Mesendoderm (in vitro differentiated cells): ENCODE data around the gene CPEB4.

ENCODE experiments used
- DNase-seq: peaks from one replicate; pipeline ENCODE4 v3.0.0; 2013
- H2AK5ac ChIP-seq: 2 replicates; pipeline ENCODE4 v1.6.1; 2013; ENCODE audit warnings: low read length, inconsistent platforms
- H2BK120ac ChIP-seq: 2 replicates; pipeline ENCODE4 v1.6.1; 2013; ENCODE audit warnings: low read depth, mild to moderate bottlenecking, low read length, moderate library complexity, mixed read lengths
- H2BK15ac ChIP-seq: replicated peaks from 2 replicates; pipeline ENCODE4 v1.6.1; 2013; ENCODE audit warnings: low read depth, mild to moderate bottlenecking, moderate library complexity
- H2BK5ac ChIP-seq: 2 replicates; pipeline ENCODE4 v1.6.1; 2013; ENCODE audit warnings: low read length, inconsistent platforms
- H3K18ac ChIP-seq: 2 replicates; pipeline ENCODE4 v1.6.1; 2013; ENCODE audit warnings: mild to moderate bottlenecking, low read length, mixed read lengths
- H3K23ac ChIP-seq: one replicate; pipeline ENCODE4 v1.6.1; 2013; ENCODE audit warnings: low read length
- H3K27ac ChIP-seq: 2 replicates; pipeline ENCODE4 v1.5.1; 2013; ENCODE audit warnings: low read depth, mild to moderate bottlenecking, inconsistent platforms, low read length, moderate library complexity
- H3K27me3 ChIP-seq: 2 replicates; pipeline ENCODE4 v1.6.1; 2013; ENCODE audit warnings: low read length, control low read depth, mild to moderate bottlenecking, inconsistent platforms; ENCODE audit not compliant: insufficient read depth, poor library complexity
- H3K36me3 ChIP-seq: 2 replicates; pipeline ENCODE4 v1.6.1; 2013; ENCODE audit warnings: low read length, inconsistent platforms; ENCODE audit not compliant: control insufficient read depth, insufficient read depth
- H3K4ac ChIP-seq: one replicate; pipeline ENCODE4 v1.6.1; 2013; ENCODE audit warnings: low read depth, mild to moderate bottlenecking, low read length, moderate library complexity
- H3K4me1 ChIP-seq: 2 replicates; pipeline ENCODE4 v1.6.1; 2013; ENCODE audit warnings: low read depth, low read length, inconsistent platforms; ENCODE audit not compliant: control insufficient read depth
- H3K4me2 ChIP-seq: 2 replicates; pipeline ENCODE4 v1.6.1; 2013; ENCODE audit warnings: low read length
- H3K4me3 ChIP-seq: 2 replicates; pipeline ENCODE4 v1.5.1; 2013; ENCODE audit warnings: mild to moderate bottlenecking, low read length
- H3K56ac ChIP-seq: one replicate; pipeline ENCODE4 v1.6.1; 2013; ENCODE audit warnings: low read length
- H3K79me1 ChIP-seq: 2 replicates; pipeline ENCODE4 v1.6.1; 2013; ENCODE audit warnings: low read length, inconsistent platforms
- H3K79me2 ChIP-seq: 2 replicates; pipeline ENCODE4 v1.6.1; 2013; ENCODE audit warnings: mild to moderate bottlenecking, low read length; ENCODE audit not compliant: control insufficient read depth, insufficient read depth
- H3K9ac ChIP-seq: 2 replicates; pipeline ENCODE4 v1.6.1; 2013; ENCODE audit warnings: low read length, inconsistent platforms
- H4K5ac ChIP-seq: one replicate; pipeline ENCODE4 v1.6.1; 2013; ENCODE audit warnings: low read length
- H4K8ac ChIP-seq: one replicate; pipeline ENCODE4 v1.6.1; 2013; ENCODE audit warnings: low read depth, mild to moderate bottlenecking, control low read depth, low read length, moderate library complexity
- WGBS: extraction: QIAGEN DNeasy Blood & Tissue Kit; methylation state at CpG from one replicate; pipeline ENCODE4 v1.1.7; 2013; ENCODE audit warnings: low lambda C conversion rate, missing lambda C conversion rate; ENCODE audit not compliant: insufficient coverage; ENCODE audit errors: extremely low coverage; 5-methylcytosine and 5-hydroxymethylcytosine counted together

CPEB4 gene

GRCh38 chr5:173902334-173902733 is 14.2 kb downstream of the CPEB4 start:
- no CpG with 5 or more reads among the region's 1 CpG for WGBS
- Histone ChIP-seq H2BK5ac (no peak overlapping the region), H3K27ac (no peak overlapping the region), H3K23ac (no peak overlapping the region), H3K79me2 (no peaks in the 10 kb centered on the region), H3K4me3 (no peak overlapping the region), H3K9ac (no peak overlapping the region), H3K36me3 (no peaks in the 10 kb centered on the region), H3K56ac (no peak overlapping the region), H2BK120ac (no peak overlapping the region), H3K79me1 (no peaks in the 10 kb centered on the region), H2AK5ac (no peak overlapping the region), H3K27me3 (no peaks in the 10 kb centered on the region), H3K4ac (no peak overlapping the region), H3K4me2 (no peak overlapping the region), H4K8ac (no peak overlapping the region), H4K5ac (no peak overlapping the region), H2BK15ac (no peak overlapping the region), H3K4me1 (no peaks in the 10 kb centered on the region), H3K18ac (no peak overlapping the region)
- no peak for DNase-seq

- no peak overlapping the region for H4K8ac ChIP-seq
- no peak overlapping the region for H3K56ac ChIP-seq
- no peak overlapping the region for H2BK5ac ChIP-seq
- no peak overlapping the region for H3K9ac ChIP-seq
- no peak for DNase-seq
- H3K4me2 ChIP-seq: no peak overlapping the region
- H3K27me3 ChIP-seq: no peaks in the 10 kb centered on the region
- no peaks in the 10 kb centered on the region for H3K4me1 ChIP-seq
- no peak overlapping the region for H2BK15ac ChIP-seq
- no peaks in the 10 kb centered on the region for H3K36me3 ChIP-seq
- H3K79me1 ChIP-seq: no peaks in the 10 kb centered on the region
- no peak overlapping the region for H2BK120ac ChIP-seq
- no peak overlapping the region for H3K18ac ChIP-seq
- H3K23ac ChIP-seq: no peak overlapping the region
- H3K27ac ChIP-seq: no peak overlapping the region
- no peak overlapping the region for H4K5ac ChIP-seq
- no peaks in the 10 kb centered on the region for H3K79me2 ChIP-seq
- H2AK5ac ChIP-seq: no peak overlapping the region
- H3K4ac ChIP-seq: no peak overlapping the region
- no peak overlapping the region for H3K4me3 ChIP-seq
Observed at GRCh38 chr5:173902743-173903142, 14.6 kb downstream of the CPEB4 start.

- H4K8ac ChIP-seq: no peak overlapping the region
- no peak overlapping the region for H3K9ac ChIP-seq
- no peak overlapping the region for H2BK5ac ChIP-seq
- H3K27ac ChIP-seq: no peak overlapping the region
- no peaks in the 10 kb centered on the region for H3K79me1 ChIP-seq
- DNase-seq: no peak
- no CpG with 5 or more reads among the region's 5 CpGs for WGBS
- H3K27me3 ChIP-seq: no peaks in the 10 kb centered on the region
- H3K36me3 ChIP-seq: no peaks in the 10 kb centered on the region
- H3K56ac ChIP-seq: no peak overlapping the region
- no peak overlapping the region for H3K18ac ChIP-seq
- H3K79me2 ChIP-seq: no peaks in the 10 kb centered on the region
- H2BK15ac ChIP-seq: no peak overlapping the region
- no peak overlapping the region for H2AK5ac ChIP-seq
- no peak overlapping the region for H3K4me3 ChIP-seq
- no peak overlapping the region for H2BK120ac ChIP-seq
- H3K4me2 ChIP-seq: no peak overlapping the region
- H3K4ac ChIP-seq: no peak overlapping the region
- H3K4me1 ChIP-seq: no peaks in the 10 kb centered on the region
- no peak overlapping the region for H3K23ac ChIP-seq
- H4K5ac ChIP-seq: no peak overlapping the region
Observed at GRCh38 chr5:173903396-173904140, 15.4 kb downstream of the CPEB4 start.

- H3K4me1 ChIP-seq: no peaks in the 10 kb centered on the region
- H3K4ac ChIP-seq: no peak overlapping the region
- H3K79me1 ChIP-seq: no peaks in the 10 kb centered on the region
- DNase-seq: no peak
- no peaks in the 10 kb centered on the region for H3K27me3 ChIP-seq
- H4K8ac ChIP-seq: no peak overlapping the region
- H2BK120ac ChIP-seq: no peak overlapping the region
- H3K27ac ChIP-seq: no peak overlapping the region
- H3K56ac ChIP-seq: no peak overlapping the region
- no peak overlapping the region for H3K4me2 ChIP-seq
- no peak overlapping the region for H2AK5ac ChIP-seq
- no peak overlapping the region for H2BK5ac ChIP-seq
- no peak overlapping the region for H2BK15ac ChIP-seq
- no peaks in the 10 kb centered on the region for H3K79me2 ChIP-seq
- H3K36me3 ChIP-seq: no peaks in the 10 kb centered on the region
- H4K5ac ChIP-seq: no peak overlapping the region
- H3K23ac ChIP-seq: no peak overlapping the region
- H3K9ac ChIP-seq: no peak overlapping the region
- H3K4me3 ChIP-seq: no peak overlapping the region
- WGBS: no CpG with 5 or more reads among the region's 1 CpG
- no peak overlapping the region for H3K18ac ChIP-seq
Observed at GRCh38 chr5:173904151-173904550, 16.0 kb downstream of the CPEB4 start.

GRCh38 chr5:173907284-173907683 is 19.1 kb downstream of the CPEB4 start:
- H3K4me3 ChIP-seq: no peak overlapping the region
- H2BK5ac ChIP-seq: no peak overlapping the region
- no peak overlapping the region for H3K56ac ChIP-seq
- H3K23ac ChIP-seq: no peak overlapping the region
- H2AK5ac ChIP-seq: no peak overlapping the region
- no peak overlapping the region for H4K5ac ChIP-seq
- no peaks in the 10 kb centered on the region for H3K79me1 ChIP-seq
- H3K27me3 ChIP-seq: no peaks in the 10 kb centered on the region
- no peak overlapping the region for H2BK120ac ChIP-seq
- no peaks in the 10 kb centered on the region for H3K36me3 ChIP-seq
- no peak overlapping the region for H3K27ac ChIP-seq
- H3K4me1 ChIP-seq: no peaks in the 10 kb centered on the region
- H3K4me2 ChIP-seq: no peak overlapping the region
- no CpG with 5 or more reads among the region's 1 CpG for WGBS
- DNase-seq: no peak
- no peak overlapping the region for H3K18ac ChIP-seq
- no peak overlapping the region for H3K9ac ChIP-seq
- no peaks in the 10 kb centered on the region for H3K79me2 ChIP-seq
- no peak overlapping the region for H4K8ac ChIP-seq
- H2BK15ac ChIP-seq: no peak overlapping the region
- no peak overlapping the region for H3K4ac ChIP-seq
